ENCODE measurements around the gene VSX2. TPM values are rescaled to one million over a fixed set of nuclear protein-coding genes. Genes with fewer than 3 reads are reported as not detected.

Gene VSX2
- total and polyA plus RNA-seq, 7 donors: 0.04 TPM; not detected in 6

DNA sequence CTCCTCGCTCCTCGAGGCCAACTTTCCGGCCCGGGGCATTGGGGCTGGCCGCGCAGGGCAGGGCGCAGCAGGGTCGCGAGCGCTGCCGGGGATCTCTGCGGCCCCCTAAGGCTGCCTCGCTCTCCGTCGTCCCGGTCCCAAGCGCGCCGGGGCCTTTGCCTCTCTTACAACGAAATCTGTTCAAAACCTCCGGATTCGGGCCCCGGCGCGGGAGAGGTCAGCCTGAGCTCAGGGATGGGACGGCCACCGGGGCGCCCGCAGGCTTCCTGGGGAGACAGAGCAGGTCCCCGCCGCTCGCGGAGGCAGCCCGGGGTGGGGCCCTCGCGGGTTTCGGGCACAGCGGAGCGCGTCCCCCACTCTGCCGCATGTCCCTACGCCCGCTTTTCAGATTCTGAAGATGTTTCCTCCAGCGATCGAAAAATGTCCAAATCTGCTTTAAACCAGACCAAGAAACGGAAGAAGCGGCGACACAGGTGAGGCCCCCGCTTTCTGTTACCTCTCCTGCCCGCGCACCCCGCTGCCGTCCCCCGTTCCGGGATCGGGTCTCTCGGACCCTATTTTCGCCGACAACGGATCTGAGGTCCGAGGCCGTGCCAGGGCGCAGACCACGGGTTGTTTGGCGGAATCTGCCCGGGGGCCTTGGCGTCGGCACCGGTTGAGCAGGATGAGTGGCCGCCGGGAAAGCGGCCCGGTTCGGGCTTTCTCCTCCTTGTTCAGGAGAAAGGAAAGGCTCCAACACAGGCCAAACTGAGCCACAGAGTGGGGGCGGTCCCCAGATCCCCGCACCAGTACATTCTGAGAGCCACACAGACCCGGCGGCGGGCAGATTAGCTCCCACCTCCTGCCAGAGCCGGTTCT, 1.8 kb downstream of the VSX2 start:
- no peaks in the 10 kb centered on the region for H3K9me3 ChIP-seq
- H3K27ac ChIP-seq: no peak overlapping the region
- peaks cover 0 to 31% (median 27%) of the 10 kb centered on the region in 4 donors for H3K4me1 ChIP-seq
- WGBS, 2 donors: 2 to 3% methylated on average over 80 of the region's 80 CpGs
- peak in 1 of 4 donors; percentile 40 for TF ChIP-seq POLR2AphosphoS5 (IDR thresholded peaks at IDR 0.05)
- TF ChIP-seq POLR2A (IDR thresholded peaks at IDR 0.05): no peak
- H3K36me3 ChIP-seq: no peaks in the 10 kb centered on the region
- peak overlapping the region in 3 of 4 donors; percentile 12 to 29 (median 28) for H3K4me3 ChIP-seq
- H3K27me3 ChIP-seq: peaks cover 42 to 87% (median 74%) of the 10 kb centered on the region in 3 donors
- intact Hi-C loops (cut with DNase I): no loop called here
- DNase-seq: no peak

DNA sequence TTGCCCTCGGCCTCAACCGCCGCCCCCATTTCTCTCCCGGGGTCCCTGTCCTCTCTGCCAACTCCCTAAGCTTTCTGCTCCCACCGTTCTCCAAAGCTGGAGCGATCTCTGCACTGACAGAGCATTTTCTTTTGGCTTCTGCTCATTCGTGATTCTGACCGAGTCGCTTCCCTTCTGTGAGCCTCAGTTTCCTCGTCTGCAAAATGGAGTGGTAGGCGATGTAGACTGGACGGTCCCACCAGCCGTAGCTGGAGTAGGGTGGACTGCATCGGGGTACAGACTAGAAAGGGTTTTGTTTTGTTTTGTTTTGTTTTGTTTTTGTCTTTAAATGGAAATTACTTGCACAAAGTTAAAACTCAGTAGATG, 2.4 kb downstream of the VSX2 start:
- Histone ChIP-seq H3K4me3 (peak overlapping the region in 2 of 4 donors; percentile 28 to 29), H3K36me3 (no peaks in the 10 kb centered on the region), H3K27me3 (peaks cover 44 to 94% (median 74%) of the 10 kb centered on the region in 3 donors), H3K9me3 (no peaks in the 10 kb centered on the region), H3K4me1 (peaks cover 0 to 31% (median 27%) of the 10 kb centered on the region in 4 donors), H3K27ac (no peak overlapping the region)
- intact Hi-C loops (cut with DNase I): no loop called here
- WGBS, 2 donors: 11 to 15% methylated on average over 14 of the region's 14 CpGs
- TF ChIP-seq POLR2A (IDR thresholded peaks at IDR 0.05) (no peak), POLR2AphosphoS5 (IDR thresholded peaks at IDR 0.05) (no peak), EP300 (IDR thresholded peaks at IDR 0.05) (no peak)
- TF ChIP-seq, protein P1, sequence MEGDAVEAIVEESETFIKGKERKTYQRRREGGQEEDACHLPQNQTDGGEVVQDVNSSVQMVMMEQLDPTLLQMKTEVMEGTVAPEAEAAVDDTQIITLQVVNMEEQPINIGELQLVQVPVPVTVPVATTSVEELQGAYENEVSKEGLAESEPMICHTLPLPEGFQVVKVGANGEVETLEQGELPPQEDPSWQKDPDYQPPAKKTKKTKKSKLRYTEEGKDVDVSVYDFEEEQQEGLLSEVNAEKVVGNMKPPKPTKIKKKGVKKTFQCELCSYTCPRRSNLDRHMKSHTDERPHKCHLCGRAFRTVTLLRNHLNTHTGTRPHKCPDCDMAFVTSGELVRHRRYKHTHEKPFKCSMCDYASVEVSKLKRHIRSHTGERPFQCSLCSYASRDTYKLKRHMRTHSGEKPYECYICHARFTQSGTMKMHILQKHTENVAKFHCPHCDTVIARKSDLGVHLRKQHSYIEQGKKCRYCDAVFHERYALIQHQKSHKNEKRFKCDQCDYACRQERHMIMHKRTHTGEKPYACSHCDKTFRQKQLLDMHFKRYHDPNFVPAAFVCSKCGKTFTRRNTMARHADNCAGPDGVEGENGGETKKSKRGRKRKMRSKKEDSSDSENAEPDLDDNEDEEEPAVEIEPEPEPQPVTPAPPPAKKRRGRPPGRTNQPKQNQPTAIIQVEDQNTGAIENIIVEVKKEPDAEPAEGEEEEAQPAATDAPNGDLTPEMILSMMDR (IDR thresholded peaks at IDR 0.05): no peak
- DNase-seq: no peak

DNA sequence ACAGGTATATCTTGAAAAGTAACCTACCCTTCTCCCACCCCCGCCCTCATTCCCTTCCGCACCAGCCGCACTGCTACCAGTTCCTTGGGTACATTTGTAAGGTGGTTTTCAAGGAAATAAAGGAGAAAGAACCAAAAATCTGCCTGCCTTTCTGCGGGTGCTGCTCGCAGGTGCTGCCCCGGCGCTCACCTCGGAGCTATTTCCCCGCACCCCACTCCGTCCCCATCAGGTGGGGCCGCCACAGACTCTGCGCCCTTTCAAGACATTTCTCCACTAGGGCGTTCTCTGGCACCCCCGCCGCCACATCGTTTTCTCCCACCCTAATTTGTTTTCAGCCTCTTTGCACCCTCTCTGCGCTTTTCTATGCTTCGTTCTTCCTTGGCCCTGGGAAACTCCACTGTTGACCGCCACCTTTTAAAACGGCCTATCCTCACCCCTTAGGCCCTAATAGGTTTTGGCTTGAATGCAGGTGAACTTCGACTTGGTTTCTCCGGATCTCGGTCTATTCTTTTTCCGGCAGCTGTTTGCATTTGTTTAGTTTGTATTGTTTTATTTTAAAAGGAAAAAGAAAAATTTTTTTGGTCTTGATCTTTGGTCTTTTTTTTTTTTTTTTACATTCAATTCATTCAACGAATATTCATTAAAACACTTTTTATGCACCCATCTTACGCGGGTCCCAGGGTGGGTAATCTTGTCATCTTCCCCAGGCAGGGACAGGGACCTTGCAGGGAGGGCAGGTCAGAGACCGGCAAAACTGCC, 3.0 kb downstream of the VSX2 start:
- intact Hi-C loops (cut with DNase I): no loop called here
- Histone ChIP-seq H3K27me3 (peaks cover 44 to 97% (median 74%) of the 10 kb centered on the region in 3 donors), H3K9me3 (no peaks in the 10 kb centered on the region), H3K27ac (no peak overlapping the region), H3K36me3 (no peaks in the 10 kb centered on the region), H3K4me3 (no peak overlapping the region), H3K4me1 (peaks cover 0 to 31% (median 27%) of the 10 kb centered on the region in 4 donors)
- no peak for DNase-seq
- 5 to 10% methylated on average over 28 of the region's 28 CpGs for WGBS, 2 donors
- TF ChIP-seq EP300 (IDR thresholded peaks at IDR 0.05) (no peak), POLR2AphosphoS5 (IDR thresholded peaks at IDR 0.05) (no peak), POLR2A (IDR thresholded peaks at IDR 0.05) (no peak)

DNA sequence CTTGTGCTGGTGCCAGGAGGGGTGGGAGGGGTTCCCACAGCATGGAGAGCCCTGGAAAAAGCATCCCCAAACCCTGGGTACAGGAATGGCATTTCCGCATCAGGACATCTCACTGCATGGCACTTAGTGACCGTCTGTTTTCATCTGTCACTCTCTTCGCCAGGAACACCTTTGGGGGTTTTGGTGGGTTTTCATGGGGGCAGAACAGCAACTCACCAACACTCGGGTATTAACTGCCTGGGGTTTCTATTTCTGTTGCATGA, 3.5 kb downstream of the VSX2 start:
- peaks cover 0 to 31% (median 27%) of the 10 kb centered on the region in 4 donors for H3K4me1 ChIP-seq
- no peak overlapping the region for H3K27ac ChIP-seq
- TF ChIP-seq POLR2A (IDR thresholded peaks at IDR 0.05) (no peak), EP300 (IDR thresholded peaks at IDR 0.05) (no peak), POLR2AphosphoS5 (IDR thresholded peaks at IDR 0.05) (no peak)
- TF ChIP-seq, protein P1 (IDR thresholded peaks at IDR 0.05): no peak
- H3K36me3 ChIP-seq: no peaks in the 10 kb centered on the region
- no peak overlapping the region for H3K4me3 ChIP-seq
- no peaks in the 10 kb centered on the region for H3K9me3 ChIP-seq
- DNase-seq: no peak
- peaks cover 44 to 94% (median 71%) of the 10 kb centered on the region in 3 donors for H3K27me3 ChIP-seq
- intact Hi-C loops (cut with DNase I): no loop called here
- WGBS, 2 donors: 23 to 32% methylated on average over 4 of the region's 4 CpGs

DNA sequence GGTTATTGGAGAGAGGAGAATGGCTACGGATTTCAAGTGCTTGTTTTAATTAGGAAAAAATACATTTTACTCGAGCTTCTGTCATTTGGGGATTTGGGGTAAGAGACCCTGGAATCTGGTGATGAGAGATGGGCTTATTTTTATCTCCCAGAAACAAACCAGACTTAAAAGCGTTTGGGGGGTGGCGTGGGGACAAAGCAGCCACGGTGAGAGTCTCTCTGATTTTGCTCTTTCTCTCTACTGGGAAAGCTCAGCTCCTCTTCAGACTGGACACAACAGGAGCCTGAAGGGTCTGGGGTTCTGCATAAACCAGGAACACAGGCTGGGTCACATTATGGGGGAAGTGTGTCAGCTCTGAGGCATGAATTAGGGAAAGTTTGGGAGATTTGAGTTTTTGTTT, 3.8 kb downstream of the VSX2 start:
- Histone ChIP-seq H3K4me3 (no peak overlapping the region), H3K27me3 (peaks cover 44 to 91% (median 67%) of the 10 kb centered on the region in 3 donors), H3K4me1 (peaks cover 0 to 31% (median 27%) of the 10 kb centered on the region in 4 donors), H3K36me3 (no peaks in the 10 kb centered on the region), H3K9me3 (no peaks in the 10 kb centered on the region), H3K27ac (no peak overlapping the region)
- TF ChIP-seq, protein P1 (IDR thresholded peaks at IDR 0.05): no peak
- no peak for TF ChIP-seq POLR2AphosphoS5 (IDR thresholded peaks at IDR 0.05)
- TF ChIP-seq EP300 (IDR thresholded peaks at IDR 0.05): no peak
- TF ChIP-seq POLR2A (IDR thresholded peaks at IDR 0.05): no peak
- intact Hi-C loops (cut with DNase I): no loop called here
- WGBS, 2 donors: 22 to 27% methylated on average over 5 of the region's 5 CpGs
- no peak for DNase-seq

Data from sigmoid colon (tissue), 7 donors.